Bronchial epithelial cell (primary cell): ENCODE data around the gene NMT2. TPM values are rescaled to one million over a fixed set of nuclear protein-coding genes. Genes with fewer than 3 reads are reported as not detected.

Experiments used
- DNase-seq: peaks from one replicate; pipeline ENCODE4 v3.0.0-alpha.2; 2010; ENCODE audit warnings: low read depth
- FAIRE-seq: peaks from 2 replicates; lab custom pipeline; 2011; peaks lifted over from hg19 to GRCh38; lab: Jason Lieb, UNC
- H3K27me3 ChIP-seq: 2 replicates; pipeline ENCODE4 v1.5.1; 2011; ENCODE audit warnings: low read length; ENCODE audit not compliant: control insufficient read depth, insufficient read depth
- H3K36me3 ChIP-seq: 2 replicates; pipeline ENCODE4 v1.5.1; 2011; ENCODE audit warnings: low read length; ENCODE audit not compliant: control insufficient read depth, insufficient read depth
- H3K4me3 ChIP-seq: 2 replicates; pipeline ENCODE4 v1.5.1; 2011; ENCODE audit warnings: mild to moderate bottlenecking, low read depth, low read length, control low read depth
- total RNA-seq: library from RNA; depleted of rRNA; stranded (reverse); fragments of >200 nt; gene quantifications from 2 replicates; pipeline ENCODE4 v1.2.1, GENCODE V29; 2014
- TF ChIP-seq, protein P1 (sequence below): IDR thresholded peaks from 2 replicates; pipeline ENCODE4 v1.5.1; 2011; ENCODE audit warnings: mild to moderate bottlenecking, moderate library complexity, low read length, control low read depth, inconsistent platforms; ENCODE audit not compliant: insufficient read depth, severe bottlenecking

The NMT2 gene
- total RNA-seq, 1 donor from 2014 or later, result 11.1 TPM

DNA sequence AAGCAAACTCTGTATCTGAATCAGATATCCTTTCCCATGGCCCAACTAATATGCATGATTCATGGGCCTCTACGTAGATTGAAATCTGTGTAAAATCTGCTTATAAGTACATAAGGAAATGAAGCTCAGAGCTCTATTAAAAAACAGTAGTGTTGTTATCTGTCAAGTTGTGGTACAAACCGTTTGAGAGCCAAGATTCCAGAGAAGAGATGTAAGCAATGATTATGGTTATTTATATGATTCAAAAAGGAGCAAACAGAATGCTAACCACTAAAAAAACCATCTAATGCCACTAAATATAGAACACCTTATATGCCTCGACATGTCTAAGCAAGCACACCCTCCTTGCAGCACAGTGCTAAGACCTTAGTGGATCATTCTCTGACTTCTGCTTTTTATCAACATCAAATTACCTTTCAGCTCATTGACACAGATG lies 44.7 kb downstream of the NMT2 start:
- H3K4me3 ChIP-seq, result no peak overlapping the region
- H3K36me3 ChIP-seq, result no peaks in the 10 kb centered on the region
- FAIRE-seq (no peak), DNase-seq (peak; percentile 99)
- TF ChIP-seq, protein P1, sequence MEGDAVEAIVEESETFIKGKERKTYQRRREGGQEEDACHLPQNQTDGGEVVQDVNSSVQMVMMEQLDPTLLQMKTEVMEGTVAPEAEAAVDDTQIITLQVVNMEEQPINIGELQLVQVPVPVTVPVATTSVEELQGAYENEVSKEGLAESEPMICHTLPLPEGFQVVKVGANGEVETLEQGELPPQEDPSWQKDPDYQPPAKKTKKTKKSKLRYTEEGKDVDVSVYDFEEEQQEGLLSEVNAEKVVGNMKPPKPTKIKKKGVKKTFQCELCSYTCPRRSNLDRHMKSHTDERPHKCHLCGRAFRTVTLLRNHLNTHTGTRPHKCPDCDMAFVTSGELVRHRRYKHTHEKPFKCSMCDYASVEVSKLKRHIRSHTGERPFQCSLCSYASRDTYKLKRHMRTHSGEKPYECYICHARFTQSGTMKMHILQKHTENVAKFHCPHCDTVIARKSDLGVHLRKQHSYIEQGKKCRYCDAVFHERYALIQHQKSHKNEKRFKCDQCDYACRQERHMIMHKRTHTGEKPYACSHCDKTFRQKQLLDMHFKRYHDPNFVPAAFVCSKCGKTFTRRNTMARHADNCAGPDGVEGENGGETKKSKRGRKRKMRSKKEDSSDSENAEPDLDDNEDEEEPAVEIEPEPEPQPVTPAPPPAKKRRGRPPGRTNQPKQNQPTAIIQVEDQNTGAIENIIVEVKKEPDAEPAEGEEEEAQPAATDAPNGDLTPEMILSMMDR, result no peak
- H3K27me3 ChIP-seq, result no peaks in the 10 kb centered on the region

DNA sequence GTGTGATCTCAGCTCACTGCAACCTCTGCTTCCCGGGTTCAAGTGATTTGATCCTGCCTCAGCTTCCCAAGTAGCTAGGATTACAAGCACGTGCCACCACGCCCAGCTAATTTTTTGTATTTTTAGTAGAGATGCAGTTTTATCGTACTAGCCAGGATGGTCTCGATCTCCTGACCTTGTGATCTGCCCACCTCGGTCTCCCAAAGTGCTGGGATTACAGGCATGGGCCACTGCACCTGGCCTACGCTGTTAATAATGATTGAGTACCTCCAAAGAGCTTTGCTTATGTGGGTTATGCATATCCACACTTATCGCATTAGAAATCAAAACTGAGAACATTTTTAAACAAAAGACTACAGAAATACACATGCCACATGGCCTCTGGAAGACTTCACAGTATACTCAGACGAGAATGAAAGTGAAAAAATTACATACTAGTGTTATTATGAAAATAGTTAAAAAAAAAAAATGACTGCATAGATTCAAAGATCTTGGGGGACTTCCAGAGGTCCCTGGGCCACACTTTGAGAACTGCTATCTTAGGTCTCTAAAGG lies 45.9 kb downstream of the NMT2 start:
- no peak for DNase-seq
- Histone ChIP-seq H3K27me3 (no peaks in the 10 kb centered on the region), H3K4me3 (no peak overlapping the region), H3K36me3 (no peaks in the 10 kb centered on the region)
- TF ChIP-seq, protein P1, result no peak
- FAIRE-seq, result no peak

DNA sequence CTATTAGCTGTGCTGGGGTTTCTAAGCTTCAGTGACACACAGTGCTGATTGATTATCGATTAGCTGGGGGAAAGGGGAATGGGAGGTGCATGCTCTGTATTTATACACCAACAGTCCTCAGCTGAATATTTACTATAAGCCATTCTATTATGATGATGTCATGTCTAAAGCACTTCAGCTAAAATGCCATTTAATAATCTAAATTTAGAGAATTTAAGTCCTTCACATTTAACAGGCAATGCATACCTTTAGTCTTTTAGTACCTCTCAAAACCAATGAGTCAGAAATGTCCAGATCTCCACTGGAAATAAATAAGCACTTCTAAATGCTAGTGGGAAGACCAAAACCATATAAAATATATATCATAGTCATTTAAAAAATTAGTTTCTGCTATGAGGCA lies 46.8 kb downstream of the NMT2 start:
- no peak for FAIRE-seq
- H3K36me3 ChIP-seq, result no peaks in the 10 kb centered on the region
- DNase-seq, result peak; percentile 16

DNA sequence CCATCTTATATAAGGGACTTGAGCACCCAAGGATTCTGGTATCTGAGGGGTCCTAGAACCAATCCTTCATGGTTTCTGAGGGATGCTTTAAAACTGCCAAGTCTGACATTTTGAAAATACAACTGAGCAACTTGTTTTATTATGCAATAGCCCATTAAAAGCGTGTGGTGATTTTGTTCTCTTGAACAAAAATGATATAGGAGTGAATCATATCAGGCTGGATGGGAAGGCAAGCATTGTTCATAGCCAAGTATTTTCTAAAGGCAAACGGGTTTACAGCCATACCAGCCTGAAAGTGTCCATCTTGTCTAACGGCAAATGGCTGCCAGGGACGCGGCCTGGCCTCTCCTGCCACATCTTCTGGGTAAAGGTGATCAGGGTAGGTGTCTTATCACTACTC lies 48.0 kb downstream of the NMT2 start:
- Histone ChIP-seq H3K4me3 (no peak overlapping the region), H3K36me3 (no peaks in the 10 kb centered on the region), H3K27me3 (no peaks in the 10 kb centered on the region)
- peak; percentile 86 for DNase-seq
- TF ChIP-seq, protein P1, result no peak
- no peak for FAIRE-seq

More for the DNA sequence above, 46.8 kb downstream of the NMT2 start:
- Histone ChIP-seq H3K27me3 (no peaks in the 10 kb centered on the region), H3K4me3 (no peak overlapping the region)
- TF ChIP-seq, protein P1, result no peak

DNA sequence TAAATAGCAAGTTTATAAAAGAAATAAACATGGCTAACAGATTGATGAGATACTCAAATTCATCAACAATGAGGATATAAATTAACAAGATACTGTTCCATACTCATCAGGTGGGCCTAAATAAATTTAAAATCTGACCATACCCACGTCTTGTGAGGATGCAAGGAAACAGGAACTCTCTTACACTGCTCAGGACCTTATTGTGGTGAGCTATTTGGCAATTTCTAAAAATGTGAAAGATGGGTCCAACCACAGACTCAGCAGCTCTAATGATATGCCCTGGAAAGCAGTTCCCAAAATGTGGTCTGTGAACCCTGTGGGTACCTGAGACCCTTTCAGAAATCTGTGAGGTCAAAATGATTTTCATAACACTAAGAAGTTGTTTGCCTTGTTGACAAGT lies 49.9 kb downstream of the NMT2 start:
- no peak overlapping the region for H3K4me3 ChIP-seq
- TF ChIP-seq, protein P1, result no peak
- no peak for FAIRE-seq
- no peak for DNase-seq
- H3K27me3 ChIP-seq, result no peaks in the 10 kb centered on the region
- no peaks in the 10 kb centered on the region for H3K36me3 ChIP-seq

DNA sequence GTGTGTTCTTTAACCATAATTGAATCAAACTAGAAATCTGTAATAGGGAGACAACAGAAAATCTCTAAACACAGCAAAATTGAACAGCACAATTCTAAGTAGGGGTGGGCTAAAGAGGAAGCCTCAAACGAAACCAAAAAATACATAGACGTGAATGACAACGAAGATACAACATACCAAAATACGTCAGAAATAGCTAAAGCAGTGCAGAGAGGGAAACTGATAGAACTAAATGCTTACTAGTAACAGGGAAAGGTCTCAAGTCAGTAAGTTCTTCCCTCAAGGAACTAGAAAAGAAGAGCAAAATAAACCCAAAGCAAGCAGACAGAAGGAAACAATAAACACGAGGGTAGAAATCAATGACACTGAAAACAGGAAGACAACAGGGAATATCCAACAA lies 52.3 kb downstream of the NMT2 start:
- Histone ChIP-seq H3K4me3 (no peak overlapping the region), H3K27me3 (no peaks in the 10 kb centered on the region), H3K36me3 (no peaks in the 10 kb centered on the region)
- no peak for DNase-seq
- no peak for FAIRE-seq
- TF ChIP-seq, protein P1, result no peak
